ENCODE results near the gene TCF7L1.

Gene TCF7L1

GRCh38 chr2:85246348-85246747, 113.2 kb downstream of the TCF7L1 start:
- H3K4me3 ChIP-seq (ENCODE audit: low read depth, low read length), result no peak overlapping the region
- TF ChIP-seq CTCF (IDR thresholded peaks at IDR 0.05; ENCODE audit: low read depth, low read length, missing control alignments), result no peak
- no peak for DNase-seq (ENCODE audit: low read depth)

GRCh38 chr2:85247610-85248009, 114.4 kb downstream of the TCF7L1 start:
- no peak for DNase-seq (ENCODE audit: low read depth)
- no peak for TF ChIP-seq CTCF (IDR thresholded peaks at IDR 0.05; ENCODE audit: low read depth, low read length, missing control alignments)
- no peak overlapping the region for H3K4me3 ChIP-seq (ENCODE audit: low read depth, low read length)

DNA sequence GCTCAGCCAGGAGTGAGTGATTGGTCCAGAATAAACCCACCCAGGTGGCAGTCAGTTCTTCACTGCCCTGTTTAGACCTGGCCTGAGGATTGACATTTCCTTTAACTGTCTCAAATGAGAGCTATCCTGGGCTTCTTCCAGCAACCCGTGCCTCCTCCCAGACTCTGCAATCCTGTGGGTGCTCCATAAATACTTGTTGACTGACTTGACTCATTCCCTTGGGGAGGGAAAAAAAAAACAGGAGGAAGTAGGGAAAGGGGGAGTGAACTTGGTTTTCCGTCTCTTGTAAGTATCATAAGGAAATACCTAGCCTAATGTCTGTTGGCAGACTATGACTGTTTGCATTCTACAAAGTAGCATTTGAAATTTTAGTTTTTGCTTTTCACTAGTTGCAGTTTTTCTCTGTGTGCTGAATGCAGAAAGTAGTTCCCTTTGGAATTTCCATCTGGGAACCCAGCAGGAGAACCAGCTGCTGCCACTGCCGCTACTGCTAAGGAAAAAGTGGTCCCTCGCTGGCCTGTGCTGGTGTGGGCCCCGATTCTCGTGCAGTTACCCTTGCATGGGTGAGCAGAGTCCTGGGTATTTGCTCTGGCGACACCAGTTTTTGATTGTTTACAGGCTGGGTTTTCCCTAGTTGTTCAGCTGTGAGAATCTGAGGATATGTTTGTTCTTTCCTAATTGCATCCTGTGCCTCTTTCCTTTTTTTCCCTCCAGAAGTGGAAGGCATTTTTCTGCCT, 115.7 kb downstream of the TCF7L1 start:
- no peak overlapping the region for H3K4me3 ChIP-seq (ENCODE audit: low read depth, low read length)
- no peak for DNase-seq (ENCODE audit: low read depth)
- no peak for TF ChIP-seq CTCF (IDR thresholded peaks at IDR 0.05; ENCODE audit: low read depth, low read length, missing control alignments)

- H3K4me3 ChIP-seq (ENCODE audit: low read depth, low read length), result no peak overlapping the region
- no peak for TF ChIP-seq CTCF (IDR thresholded peaks at IDR 0.05; ENCODE audit: low read depth, low read length, missing control alignments)
- DNase-seq (ENCODE audit: low read depth), result no peak
Observed at GRCh38 chr2:85250045-85250444, 116.9 kb downstream of the TCF7L1 start.

GRCh38 chr2:85251070-85251616, 118.0 kb downstream of the TCF7L1 start:
- H3K4me3 ChIP-seq (ENCODE audit: low read depth, low read length), result no peak overlapping the region
- TF ChIP-seq CTCF (IDR thresholded peaks at IDR 0.05; ENCODE audit: low read depth, low read length, missing control alignments), result no peak
- DNase-seq (ENCODE audit: low read depth), result no peak

DNA sequence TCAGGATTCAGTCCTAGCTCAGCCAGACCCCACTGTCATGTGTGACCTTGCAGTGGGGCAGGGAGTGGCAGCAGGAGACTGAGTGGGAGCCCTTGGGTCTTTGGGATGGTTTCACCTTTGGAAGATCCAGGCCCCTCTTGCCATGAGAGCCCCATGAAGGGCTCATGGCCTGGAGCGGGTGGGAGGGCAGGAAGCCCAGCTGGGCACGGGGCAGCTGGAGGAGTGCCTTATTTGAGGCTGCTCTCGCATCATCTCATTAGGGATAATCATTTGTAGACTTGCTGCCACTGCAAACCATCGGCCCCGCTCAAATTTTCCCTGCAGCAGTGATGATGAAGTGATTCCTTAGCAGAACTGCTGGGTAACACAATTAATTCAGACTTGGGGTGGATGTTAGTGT, 120.7 kb downstream of the TCF7L1 start:
- H3K4me3 ChIP-seq (ENCODE audit: low read depth, low read length), result no peak overlapping the region
- TF ChIP-seq CTCF (IDR thresholded peaks at IDR 0.05; ENCODE audit: low read depth, low read length, missing control alignments), result no peak
- DNase-seq (ENCODE audit: low read depth), result no peak
